ENCODE results near the gene KDSR. TPM values are rescaled to one million over a fixed set of nuclear protein-coding genes. Genes with fewer than 3 reads are reported as not detected.

The KDSR gene
- total and polyA plus RNA-seq, 2 donors (not counting 1 experiment from before 2014, with no cell fraction given), result 6.4 to 21.1 TPM

DNA sequence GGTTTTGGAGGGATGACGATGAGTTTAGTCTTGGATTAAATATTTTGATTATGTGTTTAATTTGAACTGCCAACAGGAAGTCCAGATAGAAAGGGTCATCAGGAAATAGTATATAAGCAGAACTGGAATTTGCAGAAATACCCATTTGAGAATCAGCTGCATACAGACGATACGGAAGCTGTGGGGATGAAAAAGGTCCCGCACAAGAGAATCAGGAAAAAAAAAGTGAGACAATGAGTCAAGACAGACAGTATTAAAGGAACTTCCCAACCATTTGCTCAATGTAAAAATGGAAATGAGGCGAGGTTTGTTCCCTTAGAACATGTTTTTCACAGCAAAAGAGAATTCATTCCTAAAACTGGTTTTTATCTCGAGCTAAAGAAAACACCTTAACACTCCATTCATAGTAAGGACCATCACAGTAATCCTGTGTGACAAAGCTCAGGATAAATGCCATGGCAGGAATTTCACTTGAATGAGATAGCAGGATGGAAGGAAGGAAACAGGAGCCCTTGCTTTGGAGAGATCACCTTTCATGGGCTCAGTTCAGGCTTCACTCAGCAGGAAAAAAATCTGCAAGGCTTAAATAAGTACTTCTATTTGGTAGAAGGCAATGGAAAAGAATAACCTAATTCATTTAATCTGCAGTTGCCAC is 76.7 kb downstream of the KDSR start:
- ChIA-PET POLR2A (no interaction called here), CTCF (interaction anchor here (0.7 to 1.8 kb wide), 3 partner anchors 10 to 274 kb away, joined by 3 to 5 read pairs (median 4); no protein-coding TSS in a partner anchor)
- no peak for TF ChIP-seq EZH2 (IDR thresholded peaks at IDR 0.05; ENCODE audit: borderline replicate concordance, insufficient read depth, low read depth, low read length, poor library complexity, severe bottlenecking)
- TF ChIP-seq, protein P1, sequence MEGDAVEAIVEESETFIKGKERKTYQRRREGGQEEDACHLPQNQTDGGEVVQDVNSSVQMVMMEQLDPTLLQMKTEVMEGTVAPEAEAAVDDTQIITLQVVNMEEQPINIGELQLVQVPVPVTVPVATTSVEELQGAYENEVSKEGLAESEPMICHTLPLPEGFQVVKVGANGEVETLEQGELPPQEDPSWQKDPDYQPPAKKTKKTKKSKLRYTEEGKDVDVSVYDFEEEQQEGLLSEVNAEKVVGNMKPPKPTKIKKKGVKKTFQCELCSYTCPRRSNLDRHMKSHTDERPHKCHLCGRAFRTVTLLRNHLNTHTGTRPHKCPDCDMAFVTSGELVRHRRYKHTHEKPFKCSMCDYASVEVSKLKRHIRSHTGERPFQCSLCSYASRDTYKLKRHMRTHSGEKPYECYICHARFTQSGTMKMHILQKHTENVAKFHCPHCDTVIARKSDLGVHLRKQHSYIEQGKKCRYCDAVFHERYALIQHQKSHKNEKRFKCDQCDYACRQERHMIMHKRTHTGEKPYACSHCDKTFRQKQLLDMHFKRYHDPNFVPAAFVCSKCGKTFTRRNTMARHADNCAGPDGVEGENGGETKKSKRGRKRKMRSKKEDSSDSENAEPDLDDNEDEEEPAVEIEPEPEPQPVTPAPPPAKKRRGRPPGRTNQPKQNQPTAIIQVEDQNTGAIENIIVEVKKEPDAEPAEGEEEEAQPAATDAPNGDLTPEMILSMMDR (IDR thresholded peaks at IDR 0.05), result no peak
- ATAC-seq (ENCODE audit: low read depth) (no peak), DNase-seq (no peak)
- peaks cover 76% of the 10 kb centered on the region for H3K79me2 ChIP-seq (ENCODE audit: control insufficient read depth, insufficient read depth, low read length)
- H3K9me3 ChIP-seq (ENCODE audit: control extremely low read depth in 1 of 3, control insufficient read depth in 2 of 3, insufficient read depth in 1 of 3, low read length in 2 of 3), result no peaks in the 10 kb centered on the region
- Mint-ChIP-seq H3K27me3 (no peaks in the 10 kb centered on the region), H3K27ac (no peak overlapping the region), H3K4me3 (peak overlapping the region; percentile 33), H3K9me3 (ENCODE audit: insufficient read depth) (peaks cover 1% of the 10 kb centered on the region), H3K4me1 (peaks cover 49% of the 10 kb centered on the region)
- no peak overlapping the region for H3K4me3 ChIP-seq (ENCODE audit: control extremely low read depth in 1 of 5, extremely low read depth in 1 of 5, insufficient read depth in 1 of 5, low read depth in 2 of 5, low read length in 4 of 5)
- H2AFZ ChIP-seq (ENCODE audit: insufficient read depth, low read depth, low read length, poor library complexity, severe bottlenecking), result no peak overlapping the region
- no peaks in the 10 kb centered on the region for H4K20me1 ChIP-seq (ENCODE audit: control insufficient read depth, insufficient read depth, low read length, poor library complexity, severe bottlenecking)
- intact Hi-C loops (cut with micrococcal nuclease), result loop anchor here (5.0 kb wide), 1 partner anchor 38 kb away; no protein-coding TSS in a partner anchor
- H3K9ac ChIP-seq (ENCODE audit: low read length), result no peak overlapping the region
- no peaks in the 10 kb centered on the region for H3K27me3 ChIP-seq (replicated peaks in 1 of 4; ENCODE audit: control extremely low read depth in 1 of 4, control insufficient read depth in 3 of 4, insufficient read depth in 4 of 4, low read length in 3 of 4)
- peaks cover 94 to 96% of the 10 kb centered on the region in 2 donors for H3K4me1 ChIP-seq (ENCODE audit: control insufficient read depth in 2 of 2, insufficient read depth in 2 of 2, low read length in 2 of 2)
- peak overlapping the region; percentile 94 to 95 for H3K27ac ChIP-seq (ENCODE audit: low read length in 2 of 2)
- peak overlapping the region; percentile 71 for H3K4me2 ChIP-seq (replicated peaks; ENCODE audit: low read depth, low read length, poor library complexity, severe bottlenecking)
- H3K36me3 ChIP-seq (replicated peaks in 1 of 2; ENCODE audit: control extremely low read depth in 1 of 2, control insufficient read depth in 1 of 2, extremely low read depth in 1 of 2, insufficient read depth in 2 of 2, low read length in 1 of 2), result peaks cover 0 to 5% of the 10 kb centered on the region in 2 experiments
- 100% methylated on average over 3 of the region's 6 CpGs for WGBS (ENCODE audit: insufficient coverage)

DNA sequence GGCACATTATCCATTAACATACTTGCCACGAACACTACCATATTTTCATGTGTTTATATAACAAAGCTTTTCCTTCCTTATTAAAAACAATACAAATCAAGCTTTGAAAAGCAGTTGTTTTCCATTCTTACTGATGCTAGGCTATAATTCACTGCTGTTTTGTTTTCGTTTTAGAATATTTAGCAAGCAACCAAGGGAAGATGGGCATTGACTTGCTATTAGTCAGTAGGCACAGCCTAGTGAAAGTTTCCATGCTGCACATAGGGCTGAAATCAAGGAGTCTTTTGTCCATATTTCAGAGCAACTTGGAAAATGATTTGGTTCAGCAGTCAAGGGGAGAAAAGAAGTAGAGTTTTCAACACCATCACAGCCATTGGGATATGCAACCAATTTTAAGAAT is 78.7 kb downstream of the KDSR start:
- CTCF ChIA-PET, result interaction anchor here (1.4 to 5.6 kb wide), 6 partner anchors 8 to 157 kb away, joined by 3 to 46 read pairs (median 6); partner anchors contain the start of gene BCL2
- no peak overlapping the region for H3K4me3 ChIP-seq (ENCODE audit: control extremely low read depth in 1 of 5, extremely low read depth in 1 of 5, insufficient read depth in 1 of 5, low read depth in 2 of 5, low read length in 4 of 5)
- no peak for ATAC-seq (ENCODE audit: low read depth)
- H3K27ac Mint-ChIP-seq, result no peak overlapping the region
- no peak for DNase-seq
- peaks cover 100% of the 10 kb centered on the region in 2 donors for H3K4me1 ChIP-seq (ENCODE audit: control insufficient read depth in 2 of 2, insufficient read depth in 2 of 2, low read length in 2 of 2)
- H3K9ac ChIP-seq (ENCODE audit: low read length), result no peak overlapping the region
- no peaks in the 10 kb centered on the region for H3K27me3 Mint-ChIP-seq
- H3K4me1 Mint-ChIP-seq, result peaks cover 37% of the 10 kb centered on the region
- peaks cover 1% of the 10 kb centered on the region for H3K9me3 Mint-ChIP-seq (ENCODE audit: insufficient read depth)
- peak overlapping the region; percentile 71 for H3K4me2 ChIP-seq (replicated peaks; ENCODE audit: low read depth, low read length, poor library complexity, severe bottlenecking)
- no peaks in the 10 kb centered on the region for H4K20me1 ChIP-seq (ENCODE audit: control insufficient read depth, insufficient read depth, low read length, poor library complexity, severe bottlenecking)
- TF ChIP-seq EZH2 (IDR thresholded peaks at IDR 0.05; ENCODE audit: borderline replicate concordance, insufficient read depth, low read depth, low read length, poor library complexity, severe bottlenecking), result no peak
- TF ChIP-seq, protein P1 (IDR thresholded peaks at IDR 0.05), result no peak
- H3K36me3 ChIP-seq (replicated peaks in 1 of 2; ENCODE audit: control extremely low read depth in 1 of 2, control insufficient read depth in 1 of 2, extremely low read depth in 1 of 2, insufficient read depth in 2 of 2, low read length in 1 of 2), result peaks cover 0 to 5% of the 10 kb centered on the region in 2 experiments
- intact Hi-C loops (cut with micrococcal nuclease), result loop anchor here (5.0 kb wide), 1 partner anchor 66 kb away; no protein-coding TSS in a partner anchor
- no peaks in the 10 kb centered on the region for H3K27me3 ChIP-seq (replicated peaks in 1 of 4; ENCODE audit: control extremely low read depth in 1 of 4, control insufficient read depth in 3 of 4, insufficient read depth in 4 of 4, low read length in 3 of 4)
- 100% methylated on average over 1 of the region's 2 CpGs for WGBS (ENCODE audit: insufficient coverage)
- no peak overlapping the region for H3K4me3 Mint-ChIP-seq
- H3K27ac ChIP-seq (ENCODE audit: low read length in 2 of 2), result peak overlapping the region; percentile 14 to 95
- POLR2A ChIA-PET, result interaction anchor here (1.6 kb wide), 1 partner anchor 31 kb away, joined by 3 read pairs; the partner anchor contains the start of gene BCL2
- H3K9me3 ChIP-seq (ENCODE audit: control extremely low read depth in 1 of 3, control insufficient read depth in 2 of 3, insufficient read depth in 1 of 3, low read length in 2 of 3), result no peaks in the 10 kb centered on the region
- H2AFZ ChIP-seq (ENCODE audit: insufficient read depth, low read depth, low read length, poor library complexity, severe bottlenecking), result no peak overlapping the region
- peaks cover 82% of the 10 kb centered on the region for H3K79me2 ChIP-seq (ENCODE audit: control insufficient read depth, insufficient read depth, low read length)

Data from B cell (primary cell).